Keratinocyte (primary cell): ENCODE results near the gene NGEF. TPM values are rescaled to one million over a fixed set of nuclear protein-coding genes. Genes with fewer than 3 reads are reported as not detected.
"Not testable (repeated sequence)": the region's sequence is repeated elsewhere in the genome, so short reads cannot be mapped to it uniquely, and the experiment has no call there.

ENCODE experiments used
- DNase-seq: peaks from one replicate; pipeline ENCODE4 v3.0.0-alpha.2; 2011; ENCODE audit warnings: low read depth, missing footprints, low spot score
- FAIRE-seq: peaks from 2 replicates; lab custom pipeline; 2011; peaks lifted over from hg19 to GRCh38; lab: Jason Lieb, UNC
- H2AFZ ChIP-seq: 2 replicates; pipeline ENCODE4 v1.6.0; 2012; ENCODE audit warnings: low read length, control low read depth, inconsistent platforms; ENCODE audit not compliant: control insufficient read depth
- H3K27ac ChIP-seq: 2 replicates; pipeline ENCODE4 v1.5.1; 2011; ENCODE audit warnings: low read length; ENCODE audit not compliant: control insufficient read depth, insufficient read depth
- H3K27me3 ChIP-seq: 3 replicates; pipeline ENCODE4 v1.6.0; 2011; ENCODE audit warnings: low read length; ENCODE audit not compliant: control insufficient read depth, insufficient read depth; ENCODE audit errors: extremely low read depth
- H3K36me3 ChIP-seq, 2 experiments: 2 replicates in 1 of 2; 3 replicates in 1 of 2; pipeline ENCODE4 v1.5.1; 2011; ENCODE audit warnings: low read length in 2 of 2, mild to moderate bottlenecking in 1 of 2; ENCODE audit not compliant: control insufficient read depth in 2 of 2, insufficient read depth in 2 of 2; ENCODE audit errors: extremely low read depth in 1 of 2
- H3K4me1 ChIP-seq: 3 replicates; pipeline ENCODE4 v1.5.1; 2011; ENCODE audit warnings: low read length; ENCODE audit not compliant: control insufficient read depth, insufficient read depth; ENCODE audit errors: extremely low read depth
- H3K4me2 ChIP-seq: 3 replicates; pipeline ENCODE4 v1.6.0; 2011; ENCODE audit warnings: low read depth, low read length; ENCODE audit not compliant: control insufficient read depth, insufficient read depth; ENCODE audit errors: extremely low read depth
- H3K4me3 ChIP-seq, 3 experiments: fragments of 200-600 bp in 1 of 3; sonication (generic) in 1 of 3; 2 replicates in 2 of 3; 3 replicates in 1 of 3; pipeline ENCODE4 v1.5.1; 2011 to 2016; ENCODE audit warnings: low read length in 3 of 3, mild to moderate bottlenecking in 3 of 3, control low read depth in 2 of 3, inconsistent platforms in 1 of 3, low read depth in 1 of 3, mixed read lengths in 1 of 3, mixed run types in 1 of 3, moderate library complexity in 1 of 3; ENCODE audit not compliant: control insufficient read depth in 2 of 3, insufficient read depth in 2 of 3; ENCODE audit errors: extremely low read depth in 1 of 3
- H3K79me2 ChIP-seq: 2 replicates; pipeline ENCODE4 v1.6.0; 2012; ENCODE audit warnings: low read length; ENCODE audit not compliant: control insufficient read depth, insufficient read depth
- H3K9ac ChIP-seq: 3 replicates; pipeline ENCODE4 v1.6.0; 2011; ENCODE audit warnings: low read length; ENCODE audit not compliant: control insufficient read depth, insufficient read depth; ENCODE audit errors: extremely low read depth
- H3K9me1 ChIP-seq: 3 replicates; pipeline ENCODE4 v1.6.0; 2011; ENCODE audit warnings: low read length; ENCODE audit not compliant: control insufficient read depth, insufficient read depth; ENCODE audit errors: extremely low read depth
- H3K9me3 ChIP-seq: 2 replicates; pipeline ENCODE4 v1.5.1; 2012; ENCODE audit warnings: low read depth, low read length; ENCODE audit not compliant: control insufficient read depth
- H4K20me1 ChIP-seq: 3 replicates; pipeline ENCODE4 v1.6.0; 2011; ENCODE audit warnings: low read length; ENCODE audit not compliant: control insufficient read depth, insufficient read depth; ENCODE audit errors: extremely low read depth
- CTCF ChIP-seq, 3 experiments: IDR thresholded peaks in 1 of 3; conservative IDR thresholded peaks in 1 of 3; optimal IDR thresholded peaks in 1 of 3; 2 replicates in 2 of 3; 3 replicates in 1 of 3; pipeline versions ENCODE3 to v1.5.1; 2011; ENCODE audit warnings: low read length in 3 of 3, mild to moderate bottlenecking in 3 of 3, moderate library complexity in 2 of 3, control low read depth in 1 of 3, inconsistent platforms in 1 of 3; ENCODE audit not compliant: insufficient read depth in 2 of 3; ENCODE audit errors: extremely low read depth in 1 of 3
- EZH2 ChIP-seq: IDR thresholded peaks from one replicate; pipeline ENCODE4 v1.6.1; 2012; ENCODE audit warnings: inconsistent platforms, mild to moderate bottlenecking, low read length, moderate library complexity
- dilution Hi-C: fragments of 300-500 bp; cut with MboI; formaldehyde crosslinking; loops from one replicate; pipeline ENCODE4 v1.7.0; 2020; ENCODE audit warnings: low sequenced_read_pairs; ENCODE audit not compliant: extremely low pct_ligation_motif_present
- polyA plus RNA-seq, 5 experiments: library from polyadenylated mRNA; depleted of rRNA in 3 of 5; stranded (reverse) in 3 of 5; stranded (forward) in 1 of 5; unstranded in 1 of 5; fragments of >200 nt; gene quantifications; 1 replicate in 1 of 5; 2 replicates in 3 of 5; 3 replicates in 1 of 5; pipeline versions ENCODE4 v1.2.1 to v1.2.3, GENCODE V29; 2011 to 2012; ENCODE audit warnings: missing spikeins in 2 of 5, low read depth in 1 of 5, low replicate concordance in 1 of 5

NGEF gene
- polyA plus RNA-seq, 1 donor (not counting 4 experiments of a cell fraction or from before 2014, with no cell fraction given): 0.17 TPM

GRCh38 chr2:233053928-233054784, 41.1 kb upstream of the NGEF start:
- Histone ChIP-seq H3K4me3 (no peak overlapping the region), H3K9ac (no peak overlapping the region), H3K36me3 (no peaks in the 10 kb centered on the region), H3K4me2 (no peak overlapping the region), H3K9me1 (no peaks in the 10 kb centered on the region), H3K27ac (no peak overlapping the region), H3K9me3 (no peaks in the 10 kb centered on the region), H2AFZ (no peak overlapping the region), H4K20me1 (no peaks in the 10 kb centered on the region), H3K79me2 (no peaks in the 10 kb centered on the region), H3K27me3 (peaks cover 10% of the 10 kb centered on the region), H3K4me1 (peaks cover 19% of the 10 kb centered on the region)
- TF ChIP-seq EZH2: no peak
- peak; percentile 86 to 94 (median 92) for TF ChIP-seq CTCF (optimal IDR thresholded peaks at IDR 0.05 in 1 of 3, IDR thresholded peaks at IDR 0.05 in 1 of 3, conservative IDR thresholded peaks at IDR 0.05 in 1 of 3; ENCODE audit: extremely low read depth in 1 of 3, insufficient read depth in 2 of 3, low read length in 3 of 3)
- peak; percentile 57 for FAIRE-seq
- dilution Hi-C loops: no loop called here
- no peak for DNase-seq

GRCh38 chr2:233052517-233052916, 39.5 kb upstream of the NGEF start:
- H3K9me1 ChIP-seq, H3K4me3 ChIP-seq, DNase-seq, H3K36me3 ChIP-seq, H2AFZ ChIP-seq, FAIRE-seq, H3K9me3 ChIP-seq, H4K20me1 ChIP-seq, dilution Hi-C loops, H3K27ac ChIP-seq, H3K9ac ChIP-seq, H3K79me2 ChIP-seq: not testable (repeated sequence)
- peak overlapping the region; percentile 51 for H3K4me2 ChIP-seq
- H3K27me3 ChIP-seq: peaks cover 13% of the 10 kb centered on the region
- H3K4me1 ChIP-seq: peaks cover 21% of the 10 kb centered on the region
